ENCODE measurements around the gene RAB1A.

The RAB1A gene

GRCh38 chr2:65093211-65093610 is 36.7 kb downstream of the RAB1A start:
- no peak for DNase-seq (ENCODE audit: low spot score)

- no peak for DNase-seq (ENCODE audit: low spot score)
These were observed 37.1 kb downstream of the RAB1A start for GRCh38 chr2:65092791-65093190.

GRCh38 chr2:65085148-65085547 is 44.8 kb downstream of the RAB1A start:
- no peak for DNase-seq (ENCODE audit: low spot score)

GRCh38 chr2:65081232-65081685 is 48.6 kb downstream of the RAB1A start:
- DNase-seq (ENCODE audit: low spot score), result no peak

GRCh38 chr2:65079017-65079416 is 50.9 kb downstream of the RAB1A start:
- DNase-seq (ENCODE audit: low spot score), result no peak

- DNase-seq (ENCODE audit: low spot score), result no peak
These were observed 52.0 kb downstream of the RAB1A start for GRCh38 chr2:65077898-65078297.

- no peak for DNase-seq (ENCODE audit: low spot score)
These were observed 53.6 kb downstream of the RAB1A start for GRCh38 chr2:65076345-65076710.

GRCh38 chr2:65075605-65076344 is 54.1 kb downstream of the RAB1A start:
- DNase-seq (ENCODE audit: low spot score), result no peak

- DNase-seq (ENCODE audit: low spot score), result no peak
These were observed 54.7 kb downstream of the RAB1A start for GRCh38 chr2:65075176-65075575.

GRCh38 chr2:65073879-65074565 is 55.9 kb downstream of the RAB1A start:
- DNase-seq (ENCODE audit: low spot score), result no peak

- DNase-seq (ENCODE audit: low spot score), result no peak
These were observed 57.5 kb downstream of the RAB1A start for GRCh38 chr2:65072181-65072970.

- DNase-seq (ENCODE audit: low spot score), result no peak
These were observed 58.3 kb downstream of the RAB1A start for GRCh38 chr2:65071499-65072180.

GRCh38 chr2:65070856-65071255 is 59.0 kb downstream of the RAB1A start:
- DNase-seq (ENCODE audit: low spot score), result no peak

GRCh38 chr2:65070172-65070830 is 59.6 kb downstream of the RAB1A start:
- no peak for DNase-seq (ENCODE audit: low spot score)

- no peak for DNase-seq (ENCODE audit: low spot score)
These were observed 60.5 kb downstream of the RAB1A start for GRCh38 chr2:65069439-65069824.

GRCh38 chr2:65067806-65068553 is 61.9 kb downstream of the RAB1A start:
- no peak for DNase-seq (ENCODE audit: low spot score)

- DNase-seq (ENCODE audit: low spot score), result peak; percentile 60
These were observed 65.0 kb downstream of the RAB1A start for GRCh38 chr2:65064728-65065552.

GRCh38 chr2:65062843-65063825 is 66.8 kb downstream of the RAB1A start:
- no peak for DNase-seq (ENCODE audit: low spot score)

- DNase-seq (ENCODE audit: low spot score), result no peak
These were observed 68.0 kb downstream of the RAB1A start for GRCh38 chr2:65061910-65062339.
